IPS-18c (cell line): ENCODE data around the gene SETX.

Source experiments
- H3K4me3 ChIP-seq: 2 replicates; pipeline ENCODE4 v1.7.0; 2013; ENCODE audit warnings: low read depth, mild to moderate bottlenecking, low read length, moderate library complexity; ENCODE audit not compliant: insufficient read depth
- H3K9me3 ChIP-seq: one replicate; pipeline ENCODE4 v1.6.1; 2013; ENCODE audit warnings: mild to moderate bottlenecking, low read length, moderate library complexity; ENCODE audit not compliant: control insufficient read depth, insufficient read depth

Gene SETX

GRCh38 chr9:132365986-132366385, 11.2 kb upstream of the SETX start:
- Histone ChIP-seq H3K9me3 (no peaks in the 10 kb centered on the region), H3K4me3 (no peak overlapping the region)

GRCh38 chr9:132364068-132364467, 9.3 kb upstream of the SETX start:
- no peaks in the 10 kb centered on the region for H3K9me3 ChIP-seq
- no peak overlapping the region for H3K4me3 ChIP-seq

- Histone ChIP-seq H3K4me3 (no peak overlapping the region), H3K9me3 (no peaks in the 10 kb centered on the region)
These were observed 3.0 kb upstream of the SETX start for GRCh38 chr9:132357764-132358163.

DNA sequence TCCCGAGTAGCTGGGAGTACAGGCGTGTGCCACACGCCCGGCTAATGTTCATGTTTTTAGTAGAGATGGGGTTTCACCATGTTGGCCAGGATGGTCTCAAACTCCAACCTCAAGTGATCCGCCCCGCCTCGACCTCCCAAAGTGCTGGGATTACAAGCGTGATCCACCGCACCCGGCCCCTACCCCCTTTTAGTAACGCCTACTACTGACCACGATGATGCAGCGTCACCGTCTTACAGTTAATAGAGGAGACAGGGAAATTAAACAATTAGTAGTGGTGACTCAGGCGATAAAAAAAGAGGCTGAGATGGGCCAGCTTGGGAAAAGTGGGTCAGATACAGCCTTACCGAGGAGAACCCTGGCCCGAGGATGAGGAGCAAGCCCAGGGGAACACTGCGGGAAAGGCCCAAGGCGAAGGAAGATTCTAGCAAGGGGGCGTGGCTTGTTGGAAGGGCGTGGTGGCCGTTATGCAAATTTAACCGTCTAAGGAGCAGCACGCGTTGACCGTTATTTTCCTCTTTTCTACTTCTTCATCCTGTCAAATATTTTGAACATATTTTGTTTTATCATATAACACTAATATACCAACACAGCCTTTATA, 1.6 kb upstream of the SETX start:
- Histone ChIP-seq H3K9me3 (no peaks in the 10 kb centered on the region), H3K4me3 (no peak overlapping the region)

GRCh38 chr9:132351404-132352045, 3.3 kb downstream of the SETX start:
- H3K4me3 ChIP-seq: no peak overlapping the region
- H3K9me3 ChIP-seq: no peaks in the 10 kb centered on the region

- H3K4me3 ChIP-seq: no peak overlapping the region
These were observed 3.9 kb downstream of the SETX start for GRCh38 chr9:132350861-132351315.

GRCh38 chr9:132348676-132349075, 6.1 kb downstream of the SETX start:
- no peak overlapping the region for H3K4me3 ChIP-seq

More at GRCh38 chr9:132350861-132351315, 3.9 kb downstream of the SETX start:
- H3K9me3 ChIP-seq: no peaks in the 10 kb centered on the region

GRCh38 chr9:132346177-132346576, 8.6 kb downstream of the SETX start:
- Histone ChIP-seq H3K9me3 (no peaks in the 10 kb centered on the region), H3K4me3 (no peak overlapping the region)

More at GRCh38 chr9:132348676-132349075, 6.1 kb downstream of the SETX start:
- no peaks in the 10 kb centered on the region for H3K9me3 ChIP-seq

- Histone ChIP-seq H3K4me3 (no peak overlapping the region), H3K9me3 (no peaks in the 10 kb centered on the region)
These were observed 13.5 kb downstream of the SETX start for GRCh38 chr9:132341177-132341840.

- Histone ChIP-seq H3K9me3 (no peaks in the 10 kb centered on the region), H3K4me3 (no peak overlapping the region)
These were observed 20.4 kb downstream of the SETX start for GRCh38 chr9:132334364-132334763.

DNA sequence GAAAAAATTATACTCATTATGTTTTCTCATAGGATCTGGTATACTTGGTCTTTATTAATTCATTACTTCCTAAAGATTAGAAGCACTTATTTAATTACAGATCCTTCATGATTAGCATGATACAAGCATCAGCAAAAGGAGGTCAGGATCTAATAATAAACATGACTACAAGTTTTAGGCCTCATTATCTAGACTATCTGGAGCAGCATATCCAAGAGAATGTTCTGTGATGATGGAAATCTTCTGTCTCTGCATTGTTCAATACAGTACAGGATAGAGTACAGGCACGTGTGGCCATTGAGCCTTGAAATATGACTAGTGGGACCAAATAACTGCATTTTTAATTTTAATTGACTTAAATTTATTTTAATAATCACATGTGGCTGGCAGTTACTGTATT, 21.2 kb downstream of the SETX start:
- Histone ChIP-seq H3K4me3 (no peak overlapping the region), H3K9me3 (no peaks in the 10 kb centered on the region)

- H3K9me3 ChIP-seq: no peaks in the 10 kb centered on the region
- no peak overlapping the region for H3K4me3 ChIP-seq
These were observed 26.2 kb downstream of the SETX start for GRCh38 chr9:132328580-132328979.

GRCh38 chr9:132327537-132327936, 27.2 kb downstream of the SETX start:
- no peaks in the 10 kb centered on the region for H3K9me3 ChIP-seq
- H3K4me3 ChIP-seq: no peak overlapping the region

DNA sequence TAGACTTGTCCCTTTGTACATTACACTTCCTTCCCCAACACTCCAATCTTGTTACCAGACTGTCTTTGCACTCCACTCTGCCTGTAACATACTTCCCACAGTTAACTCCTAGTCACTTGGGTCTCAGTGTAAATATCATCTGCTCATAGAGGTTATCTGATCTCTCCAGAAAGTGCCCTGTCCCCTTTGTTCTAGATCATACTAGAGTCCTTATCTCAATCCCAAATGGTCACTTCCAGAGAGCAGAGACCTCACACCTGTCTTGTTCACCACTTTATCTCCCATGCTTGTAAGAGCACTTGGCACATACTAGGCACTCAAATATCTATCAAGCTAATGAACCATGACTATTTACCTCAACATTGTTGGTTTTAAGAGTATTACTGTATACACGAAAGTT, 30.4 kb downstream of the SETX start:
- H3K4me3 ChIP-seq: no peak overlapping the region
- H3K9me3 ChIP-seq: no peaks in the 10 kb centered on the region

GRCh38 chr9:132319421-132320110, 35.2 kb downstream of the SETX start:
- no peak overlapping the region for H3K4me3 ChIP-seq
- H3K9me3 ChIP-seq: no peaks in the 10 kb centered on the region

DNA sequence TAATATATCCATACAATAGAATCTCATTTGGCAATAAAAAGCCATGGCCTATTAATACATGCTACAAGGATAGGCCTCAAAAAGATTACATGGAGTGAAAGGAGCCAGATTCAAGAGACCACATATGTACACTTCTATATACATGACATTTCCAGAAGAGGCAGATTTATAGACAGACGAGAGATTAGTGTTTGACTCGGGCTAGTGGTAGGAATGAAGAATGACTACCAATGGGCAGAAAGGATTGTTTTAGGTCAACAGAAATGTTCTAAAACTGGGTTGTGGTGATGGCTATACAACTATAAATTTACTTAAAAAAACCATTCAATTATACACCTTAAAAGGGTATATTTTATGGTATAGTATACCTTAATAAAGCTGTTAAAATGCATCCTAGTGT, 41.9 kb downstream of the SETX start:
- no peak overlapping the region for H3K4me3 ChIP-seq
- H3K9me3 ChIP-seq: no peaks in the 10 kb centered on the region

DNA sequence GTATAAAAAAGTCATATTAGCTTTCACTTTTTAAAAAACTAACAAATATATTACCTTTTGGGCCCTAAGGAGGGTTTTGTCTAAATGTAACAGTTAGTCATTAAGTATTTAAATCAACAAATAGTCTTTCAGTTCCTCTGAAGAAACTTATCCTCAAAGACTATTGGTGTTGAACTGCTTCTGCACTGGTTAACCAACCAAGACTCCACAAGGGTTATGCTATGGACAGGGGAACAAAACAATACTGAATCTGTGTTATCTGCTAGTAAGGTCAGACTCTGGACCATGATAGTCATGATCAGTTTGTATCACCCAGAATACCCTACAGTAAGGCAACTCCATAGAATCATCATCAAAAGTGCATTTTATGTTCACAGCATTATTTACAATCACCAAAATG, 42.4 kb downstream of the SETX start:
- Histone ChIP-seq H3K4me3 (no peak overlapping the region), H3K9me3 (no peaks in the 10 kb centered on the region)

DNA sequence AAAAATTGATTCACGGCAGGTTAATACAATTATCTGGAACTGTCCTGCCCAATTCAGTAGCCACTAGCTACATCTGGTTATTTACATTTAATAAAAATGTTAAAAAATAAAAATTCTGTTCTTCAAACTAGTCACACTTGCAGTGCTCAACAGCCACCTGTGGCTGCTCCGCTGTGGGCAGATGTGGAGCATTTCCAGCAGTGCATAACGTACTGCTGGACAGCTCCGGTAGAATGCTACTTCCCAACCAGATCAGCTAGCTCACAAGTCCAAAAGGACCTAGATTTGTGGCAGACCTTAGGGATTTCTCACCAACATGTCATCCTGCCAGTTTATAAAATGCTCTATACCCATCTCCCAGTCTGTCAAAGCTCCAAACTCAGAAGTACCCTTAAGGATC, 42.8 kb downstream of the SETX start:
- Histone ChIP-seq H3K9me3 (no peaks in the 10 kb centered on the region), H3K4me3 (no peak overlapping the region)
